NCI-H524 treated with DMSO at 0.1 percent for 48 hours (cell line): ENCODE measurements around the gene SMTN.
"Not testable (repeated sequence)": the region's sequence is repeated elsewhere in the genome, so short reads cannot be mapped to it uniquely, and the experiment has no call there.

Experiments
- DNase-seq: peaks from one replicate; lab custom pipeline; 2025; lab: John Stamatoyannopoulos, UW

The SMTN gene

DNA sequence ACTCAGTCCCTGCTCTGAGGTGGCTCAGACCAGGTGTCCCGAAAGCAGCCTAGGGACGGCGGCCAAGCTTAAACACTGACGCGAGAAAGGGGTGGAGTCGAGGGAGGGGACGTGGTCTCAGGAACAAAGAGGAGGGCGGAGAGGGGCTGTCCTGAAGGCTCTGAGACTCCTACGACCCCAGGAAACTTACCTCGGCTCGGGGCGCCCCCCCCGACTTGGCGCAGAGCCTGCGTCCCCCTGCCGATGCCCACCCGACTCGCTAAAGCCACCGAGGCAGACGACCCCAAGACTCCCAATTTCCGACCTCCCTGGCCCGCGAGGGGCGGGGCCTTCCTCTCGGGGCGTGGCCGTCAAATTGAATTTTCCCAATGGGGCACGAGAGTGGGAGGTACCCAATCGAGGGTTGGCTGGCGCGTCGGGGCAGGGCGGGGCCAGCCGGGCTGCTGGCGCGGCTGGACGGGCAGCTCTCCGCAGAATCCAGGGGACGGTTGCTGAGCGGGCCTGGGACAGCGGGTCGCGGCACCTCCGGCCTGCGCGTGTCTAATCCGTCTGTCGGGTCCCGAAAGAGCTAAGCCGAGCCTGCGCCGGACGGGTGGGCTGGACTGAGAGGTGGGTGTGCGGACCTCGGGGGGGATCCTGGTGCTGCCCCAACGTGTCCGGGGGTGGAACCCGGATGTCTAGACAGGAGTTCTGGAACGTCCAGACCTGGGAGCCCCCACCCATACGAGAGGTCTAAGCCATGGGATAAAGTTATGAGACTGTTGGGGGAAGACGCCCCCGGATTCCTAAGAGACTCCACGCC lies at the start of gene SMTN:
Gene SMTN, plus strand, starts transcription at position 471 of the 802 bp plus-strand sequence. CDS start 1,941 bp downstream, outside the sequence.
- peak; percentile 41 for DNase-seq

GRCh38 chr22:31036671-31037550 lies 44.2 kb upstream of the SMTN start:
- no peak for DNase-seq

GRCh38 chr22:31038686-31039085 lies 42.4 kb upstream of the SMTN start:
- DNase-seq: no peak

DNA sequence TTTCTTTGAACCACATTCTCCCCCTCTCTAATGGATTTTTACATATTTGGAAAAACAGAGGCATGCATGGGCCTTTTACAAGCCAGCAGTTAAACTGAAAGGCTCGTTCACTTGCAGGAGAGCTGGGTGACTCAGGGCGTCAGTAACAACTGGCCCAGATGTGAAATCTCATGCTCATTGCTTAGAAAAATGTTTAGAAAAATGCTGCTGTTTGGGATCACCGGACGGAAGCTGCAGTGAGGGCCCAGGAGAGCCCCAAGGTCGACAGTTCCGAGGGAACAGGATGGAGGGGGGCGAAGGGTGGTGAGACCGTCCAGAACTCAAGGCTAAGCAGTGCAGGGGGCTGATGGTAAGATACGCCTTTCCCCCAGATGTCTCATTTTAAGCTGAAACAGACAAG lies 41.7 kb upstream of the SMTN start:
- DNase-seq: no peak

DNA sequence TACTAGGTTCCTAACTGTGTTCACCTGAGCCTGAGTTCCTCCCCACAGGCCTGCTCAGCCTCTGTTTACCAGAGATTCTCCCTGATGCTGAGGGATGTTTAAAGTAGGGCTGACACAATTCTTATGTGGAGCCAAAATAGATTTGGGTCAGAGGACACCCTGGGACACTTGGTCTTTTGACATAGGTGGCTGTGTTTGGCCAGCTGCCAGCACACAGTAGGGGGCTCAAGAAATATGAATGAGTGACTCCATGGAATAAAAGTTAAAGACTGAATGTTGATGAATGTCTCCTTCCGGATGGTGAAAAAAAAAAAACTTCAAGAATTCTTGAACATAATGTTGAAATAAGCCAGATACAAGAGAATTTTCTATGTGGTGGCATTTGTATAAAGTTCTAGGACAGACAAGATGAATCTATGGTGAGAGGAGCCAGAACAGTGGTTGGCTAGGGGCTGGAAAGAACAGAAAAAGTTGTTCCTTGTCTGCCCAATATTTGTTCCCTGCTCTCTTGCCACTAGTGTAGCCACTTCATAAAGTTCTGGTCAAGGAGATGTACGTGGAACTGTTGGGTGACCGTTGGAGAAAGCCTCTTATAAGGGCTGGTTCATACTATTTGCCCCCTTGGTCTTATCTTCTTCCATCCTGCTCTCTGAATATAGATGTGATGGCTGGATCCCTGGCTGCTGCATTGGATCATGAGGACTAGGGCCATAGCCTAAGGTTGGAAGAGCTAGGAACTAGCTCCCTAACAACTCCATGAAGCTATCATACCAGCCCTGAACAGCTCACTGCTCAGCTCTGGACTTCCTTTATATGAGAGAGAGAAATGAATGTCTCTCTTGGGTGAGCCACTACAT lies 40.3 kb upstream of the SMTN start:
- DNase-seq: no peak

- no peak for DNase-seq
Observed at GRCh38 chr22:31044262-31044861, 36.8 kb upstream of the SMTN start.

- no peak for DNase-seq
Observed at GRCh38 chr22:31045900-31046538, 35.1 kb upstream of the SMTN start.

DNA sequence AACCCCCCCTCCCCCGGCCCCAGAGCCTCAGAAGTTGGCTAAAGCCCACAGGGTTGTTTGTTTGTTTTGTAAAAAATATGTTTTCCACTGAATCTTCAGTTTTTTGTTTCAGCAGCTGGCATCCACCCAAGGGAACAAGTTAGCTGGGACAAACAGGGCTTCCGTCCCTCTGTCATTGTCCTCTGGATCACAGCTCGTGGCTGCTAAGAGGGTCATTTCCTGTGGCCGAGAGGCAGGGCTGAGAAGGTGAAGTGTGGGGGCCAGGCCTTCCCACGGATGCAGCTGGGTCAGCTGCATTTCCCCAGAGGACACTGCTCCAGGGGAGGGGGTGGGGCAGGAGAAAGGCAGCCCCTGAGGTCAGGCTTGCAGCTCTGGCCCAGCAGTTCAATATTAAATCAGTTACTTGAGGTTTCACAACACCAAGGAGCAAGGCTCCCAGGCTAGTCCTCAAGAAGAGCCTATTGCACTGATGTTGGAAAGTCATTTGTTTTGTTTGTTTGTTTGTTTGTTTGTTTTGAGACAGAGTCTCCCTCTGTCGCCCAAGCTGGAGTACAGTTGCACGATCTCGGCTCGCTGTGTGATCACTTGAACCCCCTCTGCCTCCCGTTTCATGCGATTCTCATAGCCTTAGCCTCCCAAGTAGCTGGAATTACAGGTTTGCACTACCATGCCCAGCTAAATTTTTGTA lies 34.4 kb upstream of the SMTN start:
- no peak for DNase-seq

- no peak for DNase-seq
Observed at GRCh38 chr22:31048570-31048969, 32.5 kb upstream of the SMTN start.

DNA sequence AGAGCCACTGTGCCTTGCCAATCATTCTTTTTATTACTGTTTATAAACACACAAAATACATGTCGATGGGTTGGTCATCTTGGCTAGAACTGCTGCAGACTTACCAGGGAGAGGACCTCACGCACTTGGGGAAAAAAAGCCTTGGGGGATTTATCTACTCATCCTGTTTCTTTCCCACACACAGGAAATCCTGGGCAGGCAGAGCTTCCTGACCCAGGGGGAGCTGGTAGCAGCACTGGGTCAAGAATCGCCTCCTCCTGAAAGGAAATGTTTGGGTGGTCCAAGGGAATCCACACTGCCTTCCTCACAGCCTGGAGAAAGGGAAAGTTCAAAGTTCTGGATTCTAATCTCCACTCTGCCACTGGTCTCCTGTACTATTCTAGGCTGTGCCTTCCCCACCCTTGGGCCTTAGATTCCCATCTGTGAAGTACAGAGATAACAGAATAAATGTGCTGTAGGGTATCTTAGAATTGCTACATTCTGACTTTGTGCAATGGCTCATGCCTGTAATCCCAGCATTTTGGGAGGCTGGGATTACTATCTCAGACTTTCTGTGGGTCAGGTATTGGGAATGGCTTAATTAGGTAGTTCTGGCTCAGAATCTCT lies 31.2 kb upstream of the SMTN start:
- DNase-seq: no peak

- DNase-seq: no peak
Observed at GRCh38 chr22:31055117-31055634, 25.9 kb upstream of the SMTN start.

- DNase-seq: no peak
Observed at GRCh38 chr22:31055635-31056159, 25.4 kb upstream of the SMTN start.

GRCh38 chr22:31056986-31057599 lies 24.0 kb upstream of the SMTN start:
- DNase-seq: no peak

DNA sequence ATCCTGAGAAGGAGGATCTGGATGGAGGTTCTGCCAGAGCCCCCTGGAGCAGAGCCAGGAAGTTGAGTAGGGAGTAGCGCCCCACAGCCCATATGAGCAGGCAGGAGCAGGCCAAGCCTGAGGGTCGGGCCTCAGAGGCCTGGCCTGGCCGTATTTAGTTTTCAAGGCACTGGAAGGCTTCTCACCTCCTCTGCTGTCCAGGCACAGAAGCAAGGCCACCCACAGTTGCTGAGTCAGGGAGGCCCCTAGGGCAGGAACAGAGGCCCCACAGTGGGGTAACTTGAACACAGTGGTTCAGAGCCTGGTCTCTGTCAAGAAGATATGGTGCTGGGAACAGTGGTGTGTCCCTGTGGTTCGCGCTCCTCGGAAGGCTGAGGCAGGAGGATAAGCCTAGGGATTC lies 21.5 kb upstream of the SMTN start:
- DNase-seq: not testable (repeated sequence)

GRCh38 chr22:31062566-31063230 lies 18.4 kb upstream of the SMTN start:
- no peak for DNase-seq

GRCh38 chr22:31064369-31064768 lies 16.7 kb upstream of the SMTN start:
- DNase-seq: no peak

DNA sequence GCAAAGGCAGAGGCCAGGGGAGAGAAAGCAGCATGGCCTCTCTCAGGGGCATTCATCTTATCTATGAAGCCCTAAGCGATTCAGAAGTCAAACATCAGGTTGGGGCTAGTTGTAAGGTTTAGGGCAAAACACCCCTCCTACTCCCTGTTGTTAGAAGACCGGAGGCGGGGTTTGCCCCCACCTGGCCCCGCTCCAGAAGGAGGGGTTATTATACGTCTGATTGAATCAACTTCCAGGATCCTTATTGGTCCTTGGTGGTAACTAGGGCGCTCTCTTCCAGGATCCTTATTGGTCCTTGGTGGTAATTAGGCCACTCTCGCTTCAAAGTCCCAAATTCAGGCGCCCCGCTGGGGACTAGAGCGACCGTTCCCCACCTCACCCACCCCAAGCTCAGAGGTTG lies 12.1 kb upstream of the SMTN start:
- no peak for DNase-seq

DNA sequence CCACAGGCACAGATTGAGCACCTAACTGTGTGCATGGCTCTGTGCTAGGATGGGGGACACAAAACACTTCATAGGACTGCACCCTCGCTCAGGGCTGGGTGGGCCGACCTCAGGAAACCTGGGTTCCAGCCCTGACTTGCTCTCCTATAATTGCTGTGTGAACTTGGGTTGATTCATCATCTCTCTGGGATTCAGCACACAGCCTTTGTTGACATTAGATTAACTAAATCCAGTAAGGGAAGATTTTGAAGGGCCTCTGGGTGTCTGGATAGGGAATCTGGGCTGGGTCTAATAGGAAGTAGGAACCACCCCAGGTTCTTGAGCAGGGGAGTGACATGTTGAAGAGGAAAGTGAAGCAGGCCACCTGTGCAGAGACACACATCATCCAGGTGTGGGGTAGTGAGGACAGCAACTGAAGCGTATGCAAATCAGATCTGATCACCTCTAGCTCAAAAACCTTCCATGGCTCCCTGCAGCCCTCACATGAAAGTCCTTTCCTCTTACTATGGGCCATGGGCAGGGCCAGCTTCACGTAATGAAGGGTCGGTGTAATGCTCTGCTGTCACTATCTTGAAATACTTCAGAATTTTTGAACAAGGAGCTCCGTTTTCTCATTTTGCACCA lies 11.3 kb upstream of the SMTN start:
- not testable (repeated sequence) for DNase-seq
